T47D (cell line): ENCODE data around the gene RAB11FIP4.
"Not testable (repeated sequence)": the region's sequence is repeated elsewhere in the genome, so short reads cannot be mapped to it uniquely, and the experiment has no call there.

Experiments used
- DNase-seq, 2 experiments: peaks; one replicate each; pipeline versions ENCODE4 v3.0.0 to v3.0.0-alpha.2; 2011 to 2012; ENCODE audit warnings: low read depth in 1 of 2, low spot score in 1 of 2
- JUND ChIP-seq: IDR thresholded peaks from 2 replicates; pipeline ENCODE4 v1.6.1; 2012; ENCODE audit warnings: low read depth
- in situ Hi-C: cut with HindIII; loops from 2 replicates; pipeline ENCODE4 v1.10.0; 2016; ENCODE audit warnings: low sequenced_read_pairs, low pct_unique_long_range_greater_than_20kb

RAB11FIP4 gene

GRCh38 chr17:31391496-31391949 is at the start of gene RAB11FIP4:
Gene RAB11FIP4 (plus strand): TSS chr17:31391675. CDS start chr17:31391853, 178 bp downstream.
- in situ Hi-C loops = no loop called here
- no peak for TF ChIP-seq JUND
- DNase-seq = no peak

- DNase-seq, in situ Hi-C loops: not testable (repeated sequence)
These were observed 46.2 kb upstream of the RAB11FIP4 start for GRCh38 chr17:31345191-31345747.

- no peak for TF ChIP-seq JUND
- no peak for DNase-seq
- in situ Hi-C loops = no loop called here
These were observed 42.0 kb upstream of the RAB11FIP4 start for GRCh38 chr17:31349454-31349853.

GRCh38 chr17:31355935-31356334 is 35.5 kb upstream of the RAB11FIP4 start:
- in situ Hi-C loops = no loop called here

GRCh38 chr17:31357091-31357490 is 34.4 kb upstream of the RAB11FIP4 start:
- TF ChIP-seq JUND = no peak
- no peak for DNase-seq
- in situ Hi-C loops = no loop called here

More at GRCh38 chr17:31355935-31356334, 35.5 kb upstream of the RAB11FIP4 start:
- no peak for DNase-seq
- TF ChIP-seq JUND = no peak

GRCh38 chr17:31357839-31358394 is 33.6 kb upstream of the RAB11FIP4 start:
- in situ Hi-C loops = no loop called here
- TF ChIP-seq JUND = no peak
- DNase-seq = peak in 1 of 2 experiments; percentile 59

- in situ Hi-C loops = no loop called here
- no peak for DNase-seq
- TF ChIP-seq JUND = no peak
These were observed 27.5 kb upstream of the RAB11FIP4 start for GRCh38 chr17:31364012-31364411.

- in situ Hi-C loops = no loop called here
- TF ChIP-seq JUND = no peak
- DNase-seq = no peak
These were observed 25.4 kb upstream of the RAB11FIP4 start for GRCh38 chr17:31366088-31366487.

GRCh38 chr17:31369266-31369665 is 22.2 kb upstream of the RAB11FIP4 start:
- in situ Hi-C loops = no loop called here
- DNase-seq = no peak

GRCh38 chr17:31371511-31372097 is 19.9 kb upstream of the RAB11FIP4 start:
- DNase-seq = no peak
- TF ChIP-seq JUND = no peak
- in situ Hi-C loops = no loop called here

More at GRCh38 chr17:31369266-31369665, 22.2 kb upstream of the RAB11FIP4 start:
- no peak for TF ChIP-seq JUND

GRCh38 chr17:31373150-31374093 is 18.1 kb upstream of the RAB11FIP4 start:
- no peak for TF ChIP-seq JUND
- DNase-seq = peak in 1 of 2 experiments; percentile 78
- in situ Hi-C loops = no loop called here

- TF ChIP-seq JUND = no peak
- DNase-seq = no peak
- in situ Hi-C loops = no loop called here
These were observed 17.4 kb upstream of the RAB11FIP4 start for GRCh38 chr17:31374094-31374447.

- DNase-seq = no peak
- in situ Hi-C loops = no loop called here
- TF ChIP-seq JUND = no peak
These were observed 17.0 kb upstream of the RAB11FIP4 start for GRCh38 chr17:31374503-31374902.
